Stimulated activated CD8-positive, alpha-beta memory T cell treated with anti-CD3 and anti-CD28 coated beads, Interleukin-15, amount 100 ng/mL, for 1 hour (primary cell): ENCODE measurements around the gene CR2.
"Not testable (repeated sequence)": the region's sequence is repeated elsewhere in the genome, so short reads cannot be mapped to it uniquely, and the experiment has no call there.

ENCODE experiments used
- DNase-seq: peaks from one replicate; pipeline ENCODE4 v3.0.0-alpha.2; 2020; ENCODE audit warnings: low read depth

CR2 gene

GRCh38 chr1:207454046-207454964 is at the start of gene CR2:
TSS of gene CR2 (plus strand) at chr1:207454328. CDS start at chr1:207454419, 91 bp downstream.
- no peak for DNase-seq

- DNase-seq, result no peak
These were observed 49.1 kb upstream of the CR2 start for GRCh38 chr1:207404849-207405525.

- DNase-seq, result no peak
These were observed 48.3 kb upstream of the CR2 start for GRCh38 chr1:207405814-207406213.

- DNase-seq, result no peak
These were observed 46.4 kb upstream of the CR2 start for GRCh38 chr1:207407655-207408260.

- no peak for DNase-seq
These were observed 41.3 kb upstream of the CR2 start for GRCh38 chr1:207412845-207413244.

GRCh38 chr1:207414606-207415108 is 39.5 kb upstream of the CR2 start:
- DNase-seq, result no peak

- DNase-seq, result no peak
These were observed 37.1 kb upstream of the CR2 start for GRCh38 chr1:207417076-207417475.

- DNase-seq, result no peak
These were observed 35.8 kb upstream of the CR2 start for GRCh38 chr1:207418351-207418750.

- no peak for DNase-seq
These were observed 34.0 kb upstream of the CR2 start for GRCh38 chr1:207420109-207420508.

GRCh38 chr1:207421078-207421477 is 33.0 kb upstream of the CR2 start:
- DNase-seq, result no peak

GRCh38 chr1:207423560-207424292 is 30.4 kb upstream of the CR2 start:
- DNase-seq, result no peak

- no peak for DNase-seq
These were observed 29.5 kb upstream of the CR2 start for GRCh38 chr1:207424570-207425131.

- no peak for DNase-seq
These were observed 26.1 kb upstream of the CR2 start for GRCh38 chr1:207427832-207428585.

GRCh38 chr1:207428783-207429182 is 25.3 kb upstream of the CR2 start:
- DNase-seq, result no peak

GRCh38 chr1:207429963-207430362 is 24.2 kb upstream of the CR2 start:
- DNase-seq, result no peak

- DNase-seq, result no peak
These were observed 23.5 kb upstream of the CR2 start for GRCh38 chr1:207430602-207431001.

- no peak for DNase-seq
These were observed 22.6 kb upstream of the CR2 start for GRCh38 chr1:207431508-207431907.

- no peak for DNase-seq
These were observed 20.7 kb upstream of the CR2 start for GRCh38 chr1:207433435-207433834.

GRCh38 chr1:207436746-207437145 is 17.4 kb upstream of the CR2 start:
- DNase-seq, result not testable (repeated sequence)

- DNase-seq, result no peak
These were observed 13.5 kb upstream of the CR2 start for GRCh38 chr1:207440626-207441025.
